Panc1 (cell line): ENCODE results near the gene TSPYL1. TPM values are rescaled to one million over a fixed set of nuclear protein-coding genes. Genes with fewer than 3 reads are reported as not detected.
A peak's percentile ranks its signal among the peaks of the same experiment; 100 is the strongest.

Source experiments
- ATAC-seq: fragments of 200-7000 bp; cut with Tn5 transposase; 2 replicates; pipeline ENCODE4 v1.9.1; 2020; ENCODE audit warnings: mild to moderate bottlenecking, moderate library complexity
- BruUV-seq: library from RNA; stranded (reverse); fragments of 400-500 nt; replicated peaks from 2 replicates; lab custom pipeline; 2021; lab: Mats Ljungman, UMichigan
- CTCF ChIA-PET: fragments of 300-600 bp; sonication (Branson Sonifier 250); formaldehyde crosslinking; loops from one replicate; lab custom pipeline; 2022; ENCODE audit warnings: antibody characterized with exemption; lab: Charles Lee
- POLR2A ChIA-PET: fragments of 300-600 bp; sonication (Branson Sonifier 250); formaldehyde crosslinking; loops from one replicate; lab custom pipeline; 2022; ENCODE audit warnings: antibody characterized with exemption; lab: Charles Lee
- DNase-seq: peaks from one replicate; pipeline ENCODE4 v3.0.0-alpha.2; 2010; ENCODE audit warnings: low read depth, low spot score
- H3K27ac ChIP-seq: 2 replicates; pipeline ENCODE4 v1.5.1; 2011; ENCODE audit warnings: mild to moderate bottlenecking, low read length, inconsistent platforms
- H3K27me3 ChIP-seq: fragments of 200-500 bp; sonication (Bioruptor generic); 2 replicates; pipeline ENCODE4 v1.6.0; 2014; ENCODE audit warnings: low read length, inconsistent platforms; ENCODE audit not compliant: control insufficient read depth, insufficient read depth
- H3K36me3 ChIP-seq: fragments of 200-500 bp; sonication (Bioruptor generic); 2 replicates; pipeline ENCODE4 v1.5.1; 2014; ENCODE audit warnings: inconsistent platforms, mild to moderate bottlenecking, low read length, moderate library complexity; ENCODE audit not compliant: control insufficient read depth, insufficient read depth
- H3K4me1 ChIP-seq: 2 replicates; pipeline ENCODE4 v1.5.1; 2011; ENCODE audit warnings: inconsistent platforms, mild to moderate bottlenecking, low read length, moderate library complexity; ENCODE audit not compliant: control insufficient read depth, insufficient read depth
- H3K4me3 ChIP-seq, 2 experiments: 2 replicates each; pipeline ENCODE4 v1.5.1; 2011 to 2012; ENCODE audit warnings: low read depth in 2 of 2, low read length in 2 of 2, mild to moderate bottlenecking in 2 of 2, inconsistent platforms in 1 of 2, moderate library complexity in 1 of 2
- H3K9me3 ChIP-seq: fragments of 200-500 bp; sonication (Bioruptor generic); 2 replicates; pipeline ENCODE4 v1.5.1; 2014; ENCODE audit warnings: low read depth, mild to moderate bottlenecking, inconsistent platforms, low read length, moderate library complexity; ENCODE audit not compliant: control insufficient read depth, insufficient read depth
- POLR2AphosphoS5 ChIP-seq: IDR thresholded peaks from 2 replicates; pipeline ENCODE4 v1.6.1; 2012; ENCODE audit warnings: mild to moderate bottlenecking, low read depth, low read length, moderate library complexity
- SIN3A ChIP-seq: IDR thresholded peaks from 2 replicates; pipeline ENCODE4 v1.6.1; 2012; ENCODE audit warnings: low read depth, mild to moderate bottlenecking, low read length, moderate library complexity, borderline replicate concordance; ENCODE audit not compliant: insufficient read depth
- TCF7L2 ChIP-seq: IDR thresholded peaks from 2 replicates; pipeline ENCODE4 v1.6.1; 2011; ENCODE audit warnings: mild to moderate bottlenecking, low read depth, low read length, inconsistent platforms
- in situ Hi-C: cut with HindIII; loops from 2 replicates; pipeline ENCODE4 v1.10.0; 2016; ENCODE audit warnings: low sequenced_read_pairs, low pct_unique_long_range_greater_than_20kb
- intact Hi-C: fragments of 100-400 bp; cut with micrococcal nuclease; formaldehyde crosslinking; loops from one replicate; pipeline ENCODE4 v1.10.0; 2022; ENCODE audit not compliant: unreplicated experiment
- total RNA-seq: library from RNA; stranded (reverse); gene quantifications from one replicate; pipeline ENCODE4 v1.2.1, GENCODE V29; 2021; ENCODE audit not compliant: unreplicated experiment
- TF ChIP-seq, protein P1 (sequence below), 2 experiments: IDR thresholded peaks; 2 replicates each; pipeline ENCODE4 v1.6.1; 2011 to 2012; ENCODE audit warnings: low read depth in 2 of 2, control low read depth in 1 of 2, low read length in 1 of 2, mild to moderate bottlenecking in 1 of 2, moderate library complexity in 1 of 2; ENCODE audit not compliant: insufficient read depth in 1 of 2
- TF ChIP-seq, protein P2 (sequence below): fragments of 450-650 bp; IDR thresholded peaks from 2 replicates; pipeline ENCODE4 v1.5.1; 2017; ENCODE audit warnings: mild to moderate bottlenecking

Gene TSPYL1
- total RNA-seq, 1 experiment from 2014 or later: 103 TPM

DNA sequence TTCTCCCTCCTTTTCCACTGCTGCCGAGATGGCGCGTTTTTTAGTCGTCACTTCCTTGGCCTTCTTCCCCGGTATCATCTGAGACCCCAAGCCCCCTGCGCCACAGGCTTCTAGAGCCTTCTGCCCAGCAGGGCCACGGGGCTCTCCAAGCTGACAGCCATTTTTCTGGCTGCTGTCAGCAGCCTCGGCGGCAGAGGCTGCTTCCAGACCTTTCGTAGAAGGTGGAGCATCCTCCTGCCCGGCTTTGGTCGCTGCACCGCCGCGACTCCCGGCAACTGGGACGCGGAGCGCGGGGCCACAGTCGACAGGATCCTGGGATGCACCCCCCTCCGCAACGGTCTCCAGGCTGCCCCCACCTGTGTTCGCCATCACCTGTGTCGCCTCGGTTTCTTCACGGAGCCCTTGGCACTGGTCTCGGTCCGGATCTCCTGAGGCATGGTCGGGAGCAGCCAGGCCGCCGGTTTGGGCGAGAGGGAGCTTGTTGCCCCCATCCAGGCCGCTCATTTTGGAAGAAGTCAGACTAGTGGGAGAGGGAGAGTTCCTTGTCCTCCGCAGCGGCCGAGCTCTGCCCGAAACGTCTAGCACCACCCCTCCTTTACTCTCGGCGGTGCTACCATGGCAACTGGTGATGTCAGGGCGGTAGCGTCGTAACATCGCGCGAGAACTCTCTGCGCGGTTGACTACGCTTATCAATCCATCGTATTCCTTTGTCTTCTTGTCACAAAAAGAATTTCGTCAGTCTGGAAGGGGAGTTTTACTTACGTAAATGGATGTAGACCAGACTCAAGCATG, 26.0 kb downstream of the TSPYL1 start, which contains the start of gene TSPYL4:
Gene TSPYL4 (minus strand): TSS at position 571 of the 792 bp plus-strand sequence. CDS start 67 bp downstream, at position 504.
- POLR2A ChIA-PET: interaction anchor here (0.6 kb wide), 1 partner anchor 119 kb away, joined by 5 read pairs; no protein-coding TSS in a partner anchor
- BruUV-seq: no TSS peak

DNA sequence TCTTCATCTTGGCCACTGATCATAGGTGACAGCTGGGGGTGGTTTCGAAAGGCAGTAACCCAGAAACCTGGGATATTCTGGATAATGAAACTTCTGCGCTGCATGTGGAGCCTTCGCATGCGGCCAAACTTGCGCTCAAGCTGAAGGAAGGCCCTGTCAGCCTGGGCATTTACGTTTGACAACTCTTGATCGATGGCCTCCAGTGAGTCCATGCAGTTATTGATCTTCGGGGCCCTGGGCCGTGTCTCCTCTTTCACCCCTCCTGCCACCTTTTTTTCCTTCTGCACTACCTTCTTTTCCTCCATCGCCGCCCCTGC, 26.6 kb downstream of the TSPYL1 start:
- TF ChIP-seq TCF7L2: no peak
- TF ChIP-seq, protein P1, sequence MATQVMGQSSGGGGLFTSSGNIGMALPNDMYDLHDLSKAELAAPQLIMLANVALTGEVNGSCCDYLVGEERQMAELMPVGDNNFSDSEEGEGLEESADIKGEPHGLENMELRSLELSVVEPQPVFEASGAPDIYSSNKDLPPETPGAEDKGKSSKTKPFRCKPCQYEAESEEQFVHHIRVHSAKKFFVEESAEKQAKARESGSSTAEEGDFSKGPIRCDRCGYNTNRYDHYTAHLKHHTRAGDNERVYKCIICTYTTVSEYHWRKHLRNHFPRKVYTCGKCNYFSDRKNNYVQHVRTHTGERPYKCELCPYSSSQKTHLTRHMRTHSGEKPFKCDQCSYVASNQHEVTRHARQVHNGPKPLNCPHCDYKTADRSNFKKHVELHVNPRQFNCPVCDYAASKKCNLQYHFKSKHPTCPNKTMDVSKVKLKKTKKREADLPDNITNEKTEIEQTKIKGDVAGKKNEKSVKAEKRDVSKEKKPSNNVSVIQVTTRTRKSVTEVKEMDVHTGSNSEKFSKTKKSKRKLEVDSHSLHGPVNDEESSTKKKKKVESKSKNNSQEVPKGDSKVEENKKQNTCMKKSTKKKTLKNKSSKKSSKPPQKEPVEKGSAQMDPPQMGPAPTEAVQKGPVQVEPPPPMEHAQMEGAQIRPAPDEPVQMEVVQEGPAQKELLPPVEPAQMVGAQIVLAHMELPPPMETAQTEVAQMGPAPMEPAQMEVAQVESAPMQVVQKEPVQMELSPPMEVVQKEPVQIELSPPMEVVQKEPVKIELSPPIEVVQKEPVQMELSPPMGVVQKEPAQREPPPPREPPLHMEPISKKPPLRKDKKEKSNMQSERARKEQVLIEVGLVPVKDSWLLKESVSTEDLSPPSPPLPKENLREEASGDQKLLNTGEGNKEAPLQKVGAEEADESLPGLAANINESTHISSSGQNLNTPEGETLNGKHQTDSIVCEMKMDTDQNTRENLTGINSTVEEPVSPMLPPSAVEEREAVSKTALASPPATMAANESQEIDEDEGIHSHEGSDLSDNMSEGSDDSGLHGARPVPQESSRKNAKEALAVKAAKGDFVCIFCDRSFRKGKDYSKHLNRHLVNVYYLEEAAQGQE (IDR thresholded peaks at IDR 0.05; ENCODE audit: insufficient read depth in 1 of 2, low read depth in 2 of 2, low read length in 1 of 2): no peak
- TF ChIP-seq, protein P2, sequence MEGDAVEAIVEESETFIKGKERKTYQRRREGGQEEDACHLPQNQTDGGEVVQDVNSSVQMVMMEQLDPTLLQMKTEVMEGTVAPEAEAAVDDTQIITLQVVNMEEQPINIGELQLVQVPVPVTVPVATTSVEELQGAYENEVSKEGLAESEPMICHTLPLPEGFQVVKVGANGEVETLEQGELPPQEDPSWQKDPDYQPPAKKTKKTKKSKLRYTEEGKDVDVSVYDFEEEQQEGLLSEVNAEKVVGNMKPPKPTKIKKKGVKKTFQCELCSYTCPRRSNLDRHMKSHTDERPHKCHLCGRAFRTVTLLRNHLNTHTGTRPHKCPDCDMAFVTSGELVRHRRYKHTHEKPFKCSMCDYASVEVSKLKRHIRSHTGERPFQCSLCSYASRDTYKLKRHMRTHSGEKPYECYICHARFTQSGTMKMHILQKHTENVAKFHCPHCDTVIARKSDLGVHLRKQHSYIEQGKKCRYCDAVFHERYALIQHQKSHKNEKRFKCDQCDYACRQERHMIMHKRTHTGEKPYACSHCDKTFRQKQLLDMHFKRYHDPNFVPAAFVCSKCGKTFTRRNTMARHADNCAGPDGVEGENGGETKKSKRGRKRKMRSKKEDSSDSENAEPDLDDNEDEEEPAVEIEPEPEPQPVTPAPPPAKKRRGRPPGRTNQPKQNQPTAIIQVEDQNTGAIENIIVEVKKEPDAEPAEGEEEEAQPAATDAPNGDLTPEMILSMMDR: no peak
- TF ChIP-seq SIN3A: no peak
- TF ChIP-seq POLR2AphosphoS5: no peak; the same call in 1 of the 2 replicates
- ATAC-seq (peak; percentile 1; the same call in 1 of the 2 replicates), DNase-seq (no peak)
- H3K36me3 ChIP-seq: no peaks in the 10 kb centered on the region; the same call in 1 of the 2 replicates
- H3K4me3 ChIP-seq: peak overlapping the region; percentile 96 to 97
- H3K9me3 ChIP-seq: no peaks in the 10 kb centered on the region
- peak overlapping the region; percentile 99 for H3K27ac ChIP-seq
- in situ Hi-C loops (no loop called here), intact Hi-C loops (no loop called here)
- no TSS peak for BruUV-seq
- H3K4me1 ChIP-seq: peaks cover 32% of the 10 kb centered on the region
- POLR2A ChIA-PET: no interaction called here
- no peaks in the 10 kb centered on the region for H3K27me3 ChIP-seq
- CTCF ChIA-PET: no interaction called here

More for the DNA sequence above, 26.0 kb downstream of the TSPYL1 start, which contains the start of gene TSPYL4:
- CTCF ChIA-PET: no interaction called here
- H3K9me3 ChIP-seq: no peaks in the 10 kb centered on the region
- H3K27ac ChIP-seq: peak within 1 kb of the TSS; percentile 99
- peak within 1 kb of the TSS; percentile 96 to 97 for H3K4me3 ChIP-seq
- H3K27me3 ChIP-seq: no peaks in the 10 kb centered on the region
- peak; percentile 93 for DNase-seq
- ATAC-seq: peak; percentile 99
- intact Hi-C loops: no loop called here
- H3K36me3 ChIP-seq: no peaks in the 10 kb centered on the region; the same call in 1 of the 2 replicates
- H3K4me1 ChIP-seq: peaks cover 32% of the 10 kb centered on the region
- TF ChIP-seq, protein P2: no peak
- TF ChIP-seq SIN3A: peak; percentile 76; the same call in 1 of the 2 replicates
- TF ChIP-seq, protein P1 (IDR thresholded peaks at IDR 0.05; ENCODE audit: insufficient read depth in 1 of 2, low read depth in 2 of 2, low read length in 1 of 2): no peak
- TF ChIP-seq POLR2AphosphoS5: peak; percentile 92
- TF ChIP-seq TCF7L2: peak; percentile 49
- in situ Hi-C loops: no loop called here
